ENCODE results near the gene SERPINI1. TPM values are rescaled to one million over a fixed set of nuclear protein-coding genes. Genes with fewer than 3 reads are reported as not detected.

The SERPINI1 gene
- total RNA-seq, 1 experiment from 2014 or later: 6.0 TPM

- Histone ChIP-seq H4K5ac (ENCODE audit: insufficient read length, low read depth, low read length) (no peak overlapping the region), H3K23me2 (ENCODE audit: insufficient read length, low read depth, low read length, poor library complexity, severe bottlenecking) (no peaks in the 10 kb centered on the region), H3K18ac (ENCODE audit: insufficient read length, low read depth, low read length) (no peak overlapping the region), H3K27ac (ENCODE audit: insufficient read length, low read depth, low read length) (no peak overlapping the region), H3T11ph (ENCODE audit: low read length) (no peak overlapping the region), H2BK20ac (ENCODE audit: low read depth, low read length, poor library complexity, severe bottlenecking) (no peak overlapping the region), H2AK5ac (ENCODE audit: insufficient read length, low read length) (no peak overlapping the region), H3K79me1 (ENCODE audit: insufficient read depth, low read depth, low read length, poor library complexity, severe bottlenecking) (no peaks in the 10 kb centered on the region), H3K23ac (ENCODE audit: insufficient read length, low read depth, low read length) (no peak overlapping the region), H3K14ac (ENCODE audit: insufficient read depth, low read length) (no peak overlapping the region), H2BK15ac (ENCODE audit: low read depth, low read length) (no peak overlapping the region), H4K91ac (ENCODE audit: insufficient read length, low read depth, low read length) (no peak overlapping the region), H3K9ac (ENCODE audit: extremely low read depth, insufficient read length, low read length) (no peak overlapping the region), H2BK5ac (ENCODE audit: insufficient read length, low read length) (no peak overlapping the region), H2BK12ac (ENCODE audit: insufficient read length, low read depth, low read length) (no peak overlapping the region), H3K27me3 (ENCODE audit: insufficient read depth, low read length) (no peaks in the 10 kb centered on the region), H2BK120ac (ENCODE audit: low read depth, low read length, poor library complexity, severe bottlenecking) (no peak overlapping the region), H3K4ac (ENCODE audit: low read depth, low read length) (no peak overlapping the region), H3K9me3 (ENCODE audit: control insufficient read depth, low read depth, low read length) (no peaks in the 10 kb centered on the region), H3K4me2 (ENCODE audit: insufficient read depth, insufficient read length, low read length) (no peak overlapping the region), H4K8ac (replicated peaks; ENCODE audit: insufficient read length, low read depth, low read length) (no peak overlapping the region), H2AFZ (ENCODE audit: low read length) (no peak overlapping the region), H3K79me2 (ENCODE audit: insufficient read depth, low read length) (no peaks in the 10 kb centered on the region), H4K20me1 (ENCODE audit: control insufficient read depth, insufficient read depth, insufficient read length) (no peaks in the 10 kb centered on the region), H3K4me1 (ENCODE audit: insufficient read depth, low read length) (no peaks in the 10 kb centered on the region), H3K56ac (ENCODE audit: insufficient read length, low read depth, low read length) (no peak overlapping the region)
- Mint-ChIP-seq H3K27ac (no peak overlapping the region), H3K4me1 (no peaks in the 10 kb centered on the region), H3K9me3 (no peaks in the 10 kb centered on the region), H3K4me3 (no peak overlapping the region), H3K27me3 (ENCODE audit: low read depth) (no peaks in the 10 kb centered on the region), H3K36me3 (ENCODE audit: insufficient read depth in 1 of 3, low read depth in 3 of 3) (no peaks in the 10 kb centered on the region)
- TF ChIP-seq, protein P1, sequence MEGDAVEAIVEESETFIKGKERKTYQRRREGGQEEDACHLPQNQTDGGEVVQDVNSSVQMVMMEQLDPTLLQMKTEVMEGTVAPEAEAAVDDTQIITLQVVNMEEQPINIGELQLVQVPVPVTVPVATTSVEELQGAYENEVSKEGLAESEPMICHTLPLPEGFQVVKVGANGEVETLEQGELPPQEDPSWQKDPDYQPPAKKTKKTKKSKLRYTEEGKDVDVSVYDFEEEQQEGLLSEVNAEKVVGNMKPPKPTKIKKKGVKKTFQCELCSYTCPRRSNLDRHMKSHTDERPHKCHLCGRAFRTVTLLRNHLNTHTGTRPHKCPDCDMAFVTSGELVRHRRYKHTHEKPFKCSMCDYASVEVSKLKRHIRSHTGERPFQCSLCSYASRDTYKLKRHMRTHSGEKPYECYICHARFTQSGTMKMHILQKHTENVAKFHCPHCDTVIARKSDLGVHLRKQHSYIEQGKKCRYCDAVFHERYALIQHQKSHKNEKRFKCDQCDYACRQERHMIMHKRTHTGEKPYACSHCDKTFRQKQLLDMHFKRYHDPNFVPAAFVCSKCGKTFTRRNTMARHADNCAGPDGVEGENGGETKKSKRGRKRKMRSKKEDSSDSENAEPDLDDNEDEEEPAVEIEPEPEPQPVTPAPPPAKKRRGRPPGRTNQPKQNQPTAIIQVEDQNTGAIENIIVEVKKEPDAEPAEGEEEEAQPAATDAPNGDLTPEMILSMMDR (conservative IDR thresholded peaks at IDR 0.05): no peak
- no peak for DNase-seq
Measured at GRCh38 chr3:167810236-167810635, 74.7 kb downstream of the SERPINI1 start.

All from H9 (cell line).